DOHH2 (cell line): Measurements from ENCODE around the gene FEM1B.

Experiments used
- H3F3A ChIP-seq: fragments of 200-600 bp; sonication (generic), shearing (Covaris generic); 2 replicates; pipeline ENCODE4 v1.6.0; 2016; ENCODE audit warnings: antibody characterized with exemption, mild to moderate bottlenecking; ENCODE audit not compliant: control insufficient read depth, insufficient read depth
- H3K27ac ChIP-seq: fragments of 200-600 bp; sonication (generic); 2 replicates; pipeline ENCODE4 v1.5.1; 2014; ENCODE audit warnings: low read depth, mild to moderate bottlenecking, low read length, moderate library complexity
- H3K27me3 ChIP-seq: fragments of 200-600 bp; sonication (generic); 2 replicates; pipeline ENCODE4 v1.6.1; 2014; ENCODE audit warnings: mild to moderate bottlenecking, low read length, mixed read lengths; ENCODE audit not compliant: control insufficient read depth
- H3K36me3 ChIP-seq: fragments of 200-600 bp; sonication (generic); 2 replicates; pipeline ENCODE4 v1.6.1; 2014; ENCODE audit warnings: mild to moderate bottlenecking, low read length, moderate library complexity, mixed read lengths; ENCODE audit not compliant: control insufficient read depth
- H3K4me1 ChIP-seq: fragments of 200-600 bp; sonication (generic); 2 replicates; pipeline ENCODE4 v1.6.1; 2014; ENCODE audit warnings: mild to moderate bottlenecking, low read length, mixed read lengths; ENCODE audit not compliant: control insufficient read depth
- H3K4me2 ChIP-seq: fragments of 200-600 bp; sonication (generic); 2 replicates; pipeline ENCODE4 v1.6.0; 2014; ENCODE audit warnings: mild to moderate bottlenecking, low read length, moderate library complexity
- H3K4me3 ChIP-seq: fragments of 200-600 bp; sonication (generic); 2 replicates; pipeline ENCODE4 v1.5.1; 2014; ENCODE audit warnings: mild to moderate bottlenecking, low read length, mixed read lengths
- H3K79me2 ChIP-seq: fragments of 200-600 bp; sonication (generic); 2 replicates; pipeline ENCODE4 v1.6.1; 2014; ENCODE audit warnings: mild to moderate bottlenecking, low read length, mixed read lengths; ENCODE audit not compliant: control insufficient read depth
- H3K9me2 ChIP-seq: fragments of 200-600 bp; sonication (generic); replicated peaks from 2 replicates; pipeline ENCODE4 v1.6.1; 2014; ENCODE audit warnings: mild to moderate bottlenecking, low read length, mixed read lengths; ENCODE audit not compliant: control insufficient read depth
- H3K9me3 ChIP-seq: fragments of 200-600 bp; sonication (generic); 2 replicates; pipeline ENCODE4 v1.6.1; 2014; ENCODE audit warnings: antibody characterized with exemption, low read length, mixed read lengths; ENCODE audit not compliant: control insufficient read depth, insufficient read depth
- H4K20me1 ChIP-seq: fragments of 200-600 bp; sonication (generic); 2 replicates; pipeline ENCODE4 v1.6.0; 2014; ENCODE audit warnings: low read depth, mild to moderate bottlenecking, antibody characterized with exemption, low read length, moderate library complexity; ENCODE audit not compliant: control insufficient read depth, insufficient read depth
- CTCF ChIP-seq: fragments of 200-600 bp; sonication (generic); IDR thresholded peaks from one replicate; pipeline ENCODE4 v1.5.1; 2014; ENCODE audit warnings: antibody characterized with exemption, mild to moderate bottlenecking, low read depth, low read length; ENCODE audit not compliant: poor library complexity, severe bottlenecking
- EZH2phosphoT487 ChIP-seq: fragments of 200-600 bp; sonication (generic); IDR thresholded peaks from 2 replicates; pipeline ENCODE4 v1.6.1; 2017; ENCODE audit warnings: borderline replicate concordance, mild to moderate bottlenecking, antibody characterized with exemption, low read length, moderate library complexity, mixed read lengths

Gene FEM1B

DNA sequence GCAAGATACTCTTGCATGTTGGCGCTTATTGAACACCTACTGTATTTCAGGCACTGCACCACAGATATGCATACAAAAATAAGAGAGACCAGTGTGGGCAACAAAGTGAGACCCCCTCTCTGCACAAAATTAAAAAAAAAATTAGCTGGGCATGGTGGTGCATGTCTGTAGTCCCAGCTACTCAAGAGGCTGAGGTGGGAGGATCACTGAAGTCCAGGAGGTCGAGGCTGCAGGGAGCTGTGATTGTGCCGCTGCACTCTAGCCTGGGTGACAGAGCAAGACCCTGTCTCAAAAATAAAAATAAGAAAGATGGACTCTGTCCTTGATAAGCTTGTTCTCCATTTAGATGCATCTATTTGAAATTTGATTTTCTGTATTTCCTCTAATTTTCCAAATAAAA is 20.8 kb downstream of the FEM1B start:
- Histone ChIP-seq H3K27me3 (no peaks in the 10 kb centered on the region), H3K27ac (peak overlapping the region; percentile 70), H3K79me2 (peaks cover 26% of the 10 kb centered on the region), H3K9me2 (no peaks in the 10 kb centered on the region), H4K20me1 (no peaks in the 10 kb centered on the region), H3K9me3 (no peaks in the 10 kb centered on the region), H3K4me3 (peak overlapping the region; percentile 63), H3K4me1 (peaks cover 62% of the 10 kb centered on the region), H3K4me2 (peak overlapping the region; percentile 74), H3F3A (peaks cover 9% of the 10 kb centered on the region; the same call in 1 of the 2 replicates), H3K36me3 (peaks cover 27% of the 10 kb centered on the region)
- TF ChIP-seq EZH2phosphoT487 (no peak), CTCF (no peak)

- no peak for TF ChIP-seq EZH2phosphoT487
- TF ChIP-seq CTCF, result no peak
- H3K79me2 ChIP-seq, result peaks cover 20% of the 10 kb centered on the region
- no peaks in the 10 kb centered on the region for H3K9me3 ChIP-seq
- no peaks in the 10 kb centered on the region for H3K9me2 ChIP-seq
- H3F3A ChIP-seq, result peaks cover 9% of the 10 kb centered on the region; the same call in 1 of the 2 replicates
- peaks cover 23% of the 10 kb centered on the region for H3K36me3 ChIP-seq
- peaks cover 61% of the 10 kb centered on the region for H3K4me1 ChIP-seq
- H3K4me3 ChIP-seq, result peak overlapping the region; percentile 63
- no peaks in the 10 kb centered on the region for H3K27me3 ChIP-seq
- H3K27ac ChIP-seq, result peak overlapping the region; percentile 70
- peak overlapping the region; percentile 74 for H3K4me2 ChIP-seq
- H4K20me1 ChIP-seq, result no peaks in the 10 kb centered on the region
Observed at GRCh38 chr15:68298882-68299381, 21.4 kb downstream of the FEM1B start.

DNA sequence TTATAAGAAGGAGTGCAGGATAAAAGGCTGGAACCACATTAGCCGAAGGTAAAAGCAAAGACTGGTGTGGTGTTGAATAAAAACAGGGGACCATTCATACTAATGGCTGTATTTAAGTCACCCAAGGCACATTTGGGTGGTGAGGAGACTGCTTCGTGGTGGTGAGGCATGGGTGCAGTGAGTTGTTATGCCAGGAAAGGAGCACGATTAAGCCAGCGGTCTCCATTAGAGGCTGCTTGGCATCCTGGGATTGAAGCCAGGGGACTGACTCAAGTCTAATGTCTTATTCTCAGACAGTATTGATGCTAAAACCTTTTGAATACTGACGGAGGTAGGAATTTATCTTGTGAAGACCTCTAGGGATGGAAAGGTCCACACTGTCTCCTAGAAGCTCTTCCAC is 21.9 kb downstream of the FEM1B start:
- H3K27ac ChIP-seq, result peak overlapping the region; percentile 70
- H3K4me1 ChIP-seq, result peaks cover 56% of the 10 kb centered on the region

More for the DNA sequence above, 21.9 kb downstream of the FEM1B start:
- Histone ChIP-seq H3K79me2 (peaks cover 15% of the 10 kb centered on the region), H3K9me2 (no peaks in the 10 kb centered on the region), H3K4me2 (peak overlapping the region; percentile 74), H3F3A (peaks cover 9% of the 10 kb centered on the region; the same call in 1 of the 2 replicates), H3K4me3 (peak overlapping the region; percentile 63), H3K9me3 (no peaks in the 10 kb centered on the region), H3K36me3 (peaks cover 18% of the 10 kb centered on the region), H3K27me3 (no peaks in the 10 kb centered on the region), H4K20me1 (no peaks in the 10 kb centered on the region)
- TF ChIP-seq CTCF, result no peak
- TF ChIP-seq EZH2phosphoT487, result no peak
